HK-2 (cell line): ENCODE results near the gene RRAGD.
A peak's percentile ranks its signal among the peaks of the same experiment; 100 is the strongest.

ENCODE experiments used
- DNase-seq: peaks from one replicate; pipeline ENCODE4 v3.0.0-alpha.2; 2018; ENCODE audit not compliant: unreplicated experiment

RRAGD gene

GRCh38 chr6:89375427-89376267, 36.4 kb downstream of the RRAGD start:
- peak; percentile 48 for DNase-seq

GRCh38 chr6:89372506-89372901, 39.6 kb downstream of the RRAGD start:
- no peak for DNase-seq

- DNase-seq = peak; percentile 69
These were observed 40.1 kb downstream of the RRAGD start for GRCh38 chr6:89371849-89372505.

- DNase-seq = no peak
These were observed 43.1 kb downstream of the RRAGD start for GRCh38 chr6:89368999-89369398.

GRCh38 chr6:89368107-89368506, 44.0 kb downstream of the RRAGD start:
- peak; percentile 35 for DNase-seq

GRCh38 chr6:89364586-89364985, 47.5 kb downstream of the RRAGD start:
- DNase-seq = no peak

GRCh38 chr6:89361171-89361570, 50.9 kb downstream of the RRAGD start:
- no peak for DNase-seq

- no peak for DNase-seq
These were observed 51.6 kb downstream of the RRAGD start for GRCh38 chr6:89360415-89360999.

GRCh38 chr6:89359561-89359960, 52.5 kb downstream of the RRAGD start:
- DNase-seq = no peak

- no peak for DNase-seq
These were observed 54.7 kb downstream of the RRAGD start for GRCh38 chr6:89357390-89357789.

- no peak for DNase-seq
These were observed 55.4 kb downstream of the RRAGD start for GRCh38 chr6:89356642-89357170.

- no peak for DNase-seq
These were observed 56.4 kb downstream of the RRAGD start for GRCh38 chr6:89355511-89356194.

GRCh38 chr6:89353702-89354392, 58.2 kb downstream of the RRAGD start:
- DNase-seq = no peak

- DNase-seq = no peak
These were observed 58.9 kb downstream of the RRAGD start for GRCh38 chr6:89353118-89353556.

GRCh38 chr6:89352278-89353117, 59.6 kb downstream of the RRAGD start, which contains the start of gene UBE2J1:
Gene UBE2J1, minus strand, starts transcription at chr6:89352722. Its CDS starts 153 bp downstream, at chr6:89352569.
- DNase-seq = peak; percentile 94

- no peak for DNase-seq
These were observed 60.3 kb downstream of the RRAGD start for GRCh38 chr6:89351671-89352277.

- no peak for DNase-seq
These were observed 61.6 kb downstream of the RRAGD start for GRCh38 chr6:89350281-89350966.

GRCh38 chr6:89348372-89348771, 63.7 kb downstream of the RRAGD start:
- no peak for DNase-seq

GRCh38 chr6:89347825-89348224, 64.2 kb downstream of the RRAGD start:
- DNase-seq = peak; percentile 29
